A673 (cell line): ENCODE data around the gene CCDC171. TPM values are rescaled to one million over a fixed set of nuclear protein-coding genes. Genes with fewer than 3 reads are reported as not detected.
A peak's percentile ranks its signal among the peaks of the same experiment; 100 is the strongest.

Experiments used
- BruUV-seq: library from RNA; stranded (reverse); fragments of 400-500 nt; replicated peaks from 2 replicates; lab custom pipeline; 2021; lab: Mats Ljungman, UMichigan
- CTCF ChIA-PET: fragments of 300-600 bp; sonication (Branson Sonifier 250); formaldehyde crosslinking; loops from one replicate; lab custom pipeline; 2022; ENCODE audit warnings: antibody characterized with exemption; lab: Charles Lee
- POLR2A ChIA-PET: fragments of 300-600 bp; sonication (Branson Sonifier 250); formaldehyde crosslinking; loops from one replicate; lab custom pipeline; 2022; ENCODE audit warnings: antibody characterized with exemption; ENCODE audit not compliant: low non-redundant PET; lab: Charles Lee
- DNase-seq: peaks from one replicate; pipeline ENCODE4 v3.0.0-alpha.2; 2015; ENCODE audit warnings: low spot score
- H3K27ac ChIP-seq: fragments of 200-600 bp; sonication (generic); 2 replicates; pipeline ENCODE4 v1.5.1; 2016; ENCODE audit warnings: mixed run types, low read depth, mild to moderate bottlenecking, mixed read lengths, antibody characterized with exemption, low read length; ENCODE audit not compliant: poor library complexity, severe bottlenecking
- H3K27me3 ChIP-seq: fragments of 200-600 bp; sonication (generic); replicated peaks from 2 replicates; pipeline ENCODE4 v1.6.1; 2017; ENCODE audit warnings: mixed run types, low read depth, mild to moderate bottlenecking, mixed read lengths, antibody characterized with exemption, low read length; ENCODE audit not compliant: insufficient read depth, poor library complexity
- H3K36me3 ChIP-seq: fragments of 200-600 bp; sonication (generic); 2 replicates; pipeline ENCODE4 v1.6.1; 2016; ENCODE audit warnings: mixed run types, mild to moderate bottlenecking, mixed read lengths, antibody characterized with exemption, low read length; ENCODE audit not compliant: insufficient read depth, poor library complexity, severe bottlenecking
- H3K4me1 ChIP-seq: fragments of 200-600 bp; sonication (generic); 2 replicates; pipeline ENCODE4 v1.6.1; 2017; ENCODE audit warnings: mixed run types, mild to moderate bottlenecking, mixed read lengths, antibody characterized with exemption, low read length; ENCODE audit not compliant: insufficient read depth, poor library complexity, severe bottlenecking
- H3K4me3 ChIP-seq: fragments of 200-600 bp; sonication (generic); 2 replicates; pipeline ENCODE4 v1.5.1; 2016; ENCODE audit warnings: low read depth, mixed run types, mild to moderate bottlenecking, mixed read lengths, low read length; ENCODE audit not compliant: poor library complexity, severe bottlenecking
- H3K9me3 ChIP-seq: fragments of 200-600 bp; sonication (generic); 2 replicates; pipeline ENCODE4 v1.6.1; 2016; ENCODE audit warnings: mixed run types, low read depth, mild to moderate bottlenecking, mixed read lengths, antibody characterized with exemption, low read length; ENCODE audit not compliant: poor library complexity, severe bottlenecking
- EZH2 ChIP-seq: fragments of 200-600 bp; sonication (generic); IDR thresholded peaks from 2 replicates; pipeline ENCODE4 v1.6.1; 2017; ENCODE audit warnings: borderline replicate concordance, low read depth, mild to moderate bottlenecking, mixed read lengths, antibody characterized with exemption, low read length; ENCODE audit not compliant: poor library complexity, severe bottlenecking
- intact Hi-C: fragments of 100-400 bp; cut with micrococcal nuclease; formaldehyde crosslinking; loops from one replicate; pipeline ENCODE4 v1.10.0; 2022; ENCODE audit not compliant: unreplicated experiment
- total RNA-seq: library from RNA; stranded (reverse); gene quantifications from 2 replicates; pipeline ENCODE4 v1.2.3, GENCODE V29; 2021
- TF ChIP-seq, protein P1 (sequence below): fragments of 300-800, 200-600 bp; sonication (generic); conservative IDR thresholded peaks from 2 replicates; pipeline ENCODE4 v1.5.1; 2017; ENCODE audit warnings: low read depth, mild to moderate bottlenecking, antibody characterized with exemption, low read length, moderate library complexity, mixed read lengths

The CCDC171 gene
- total RNA-seq, 1 experiment from 2014 or later: 72.5 TPM

DNA sequence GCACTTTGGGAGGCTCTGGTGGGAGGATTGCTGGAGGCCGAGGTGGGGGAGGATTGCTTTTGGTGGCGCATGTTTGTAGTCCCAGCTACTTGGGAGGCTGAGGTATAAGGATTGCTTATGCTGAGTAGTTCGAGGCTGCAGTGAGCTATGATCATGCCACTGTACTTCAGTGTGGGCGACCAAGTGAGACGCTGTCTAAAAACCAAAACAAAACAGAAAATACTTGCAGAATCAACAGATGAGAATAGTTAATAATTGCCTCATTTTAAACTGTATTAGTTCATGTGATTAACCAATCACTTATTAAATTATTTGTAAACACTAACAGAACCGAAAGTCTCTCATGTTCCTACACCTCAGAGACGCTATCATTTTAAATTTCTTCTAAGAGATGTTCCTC lies 118.1 kb downstream of the CCDC171 start:
- Histone ChIP-seq H3K36me3 (no peaks in the 10 kb centered on the region), H3K27me3 (no peaks in the 10 kb centered on the region), H3K4me3 (no peak overlapping the region), H3K9me3 (no peaks in the 10 kb centered on the region), H3K27ac (no peak overlapping the region), H3K4me1 (no peaks in the 10 kb centered on the region)
- POLR2A ChIA-PET: no interaction called here
- intact Hi-C loops: no loop called here
- TF ChIP-seq EZH2: no peak
- TF ChIP-seq, protein P1, sequence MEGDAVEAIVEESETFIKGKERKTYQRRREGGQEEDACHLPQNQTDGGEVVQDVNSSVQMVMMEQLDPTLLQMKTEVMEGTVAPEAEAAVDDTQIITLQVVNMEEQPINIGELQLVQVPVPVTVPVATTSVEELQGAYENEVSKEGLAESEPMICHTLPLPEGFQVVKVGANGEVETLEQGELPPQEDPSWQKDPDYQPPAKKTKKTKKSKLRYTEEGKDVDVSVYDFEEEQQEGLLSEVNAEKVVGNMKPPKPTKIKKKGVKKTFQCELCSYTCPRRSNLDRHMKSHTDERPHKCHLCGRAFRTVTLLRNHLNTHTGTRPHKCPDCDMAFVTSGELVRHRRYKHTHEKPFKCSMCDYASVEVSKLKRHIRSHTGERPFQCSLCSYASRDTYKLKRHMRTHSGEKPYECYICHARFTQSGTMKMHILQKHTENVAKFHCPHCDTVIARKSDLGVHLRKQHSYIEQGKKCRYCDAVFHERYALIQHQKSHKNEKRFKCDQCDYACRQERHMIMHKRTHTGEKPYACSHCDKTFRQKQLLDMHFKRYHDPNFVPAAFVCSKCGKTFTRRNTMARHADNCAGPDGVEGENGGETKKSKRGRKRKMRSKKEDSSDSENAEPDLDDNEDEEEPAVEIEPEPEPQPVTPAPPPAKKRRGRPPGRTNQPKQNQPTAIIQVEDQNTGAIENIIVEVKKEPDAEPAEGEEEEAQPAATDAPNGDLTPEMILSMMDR: no peak
- BruUV-seq: no TSS peak
- CTCF ChIA-PET: no interaction called here
- DNase-seq: no peak

GRCh38 chr9:15693701-15694100 lies 140.9 kb downstream of the CCDC171 start:
- BruUV-seq: no TSS peak
- no peak for DNase-seq
- H3K36me3 ChIP-seq: no peaks in the 10 kb centered on the region
- intact Hi-C loops: no loop called here
- no peak overlapping the region for H3K27ac ChIP-seq
- H3K4me3 ChIP-seq: no peak overlapping the region
- peaks cover 7% of the 10 kb centered on the region for H3K4me1 ChIP-seq
- CTCF ChIA-PET: no interaction called here
- no peak for TF ChIP-seq EZH2
- TF ChIP-seq, protein P1: no peak
- no peaks in the 10 kb centered on the region for H3K9me3 ChIP-seq
- H3K27me3 ChIP-seq: no peaks in the 10 kb centered on the region
- POLR2A ChIA-PET: no interaction called here

DNA sequence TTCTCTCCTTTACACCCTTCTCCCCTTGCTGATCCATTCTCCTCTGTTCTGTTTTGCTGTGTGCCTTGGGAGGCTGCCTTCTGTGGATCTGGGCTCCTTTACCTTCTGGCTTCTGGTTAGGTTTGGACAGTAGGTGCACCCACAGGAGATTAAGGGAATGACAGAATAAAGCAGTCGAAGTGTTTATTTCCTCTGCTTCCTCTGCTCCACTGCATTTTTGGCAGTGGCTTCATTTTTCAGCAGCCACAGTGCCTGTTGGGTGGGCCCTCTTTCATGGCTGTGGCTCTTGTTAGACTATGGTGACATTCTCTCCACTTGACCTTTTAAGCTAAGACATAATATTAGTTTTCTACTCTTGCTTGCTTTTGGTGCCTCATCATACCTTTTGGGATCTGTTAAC lies 144.1 kb downstream of the CCDC171 start:
- TF ChIP-seq, protein P1: no peak
- TF ChIP-seq EZH2: no peak
- Histone ChIP-seq H3K27me3 (no peaks in the 10 kb centered on the region), H3K4me1 (peaks cover 7% of the 10 kb centered on the region), H3K9me3 (no peaks in the 10 kb centered on the region), H3K4me3 (no peak overlapping the region), H3K27ac (no peak overlapping the region), H3K36me3 (no peaks in the 10 kb centered on the region)
- no TSS peak for BruUV-seq
- DNase-seq: peak; percentile 5
- intact Hi-C loops: no loop called here
- CTCF ChIA-PET: no interaction called here
- POLR2A ChIA-PET: no interaction called here
